GM21515 (cell line): ENCODE results near the gene UGT1A8.
"Not testable (repeated sequence)": the region's sequence is repeated elsewhere in the genome, so short reads cannot be mapped to it uniquely, and the experiment has no call there.

Experiments
- ATAC-seq: cut with Tn5 transposase; IDR thresholded peaks from one replicate; pipeline ENCODE4 v1.9.1; 2021; ENCODE audit not compliant: unreplicated experiment

The UGT1A8 gene

DNA sequence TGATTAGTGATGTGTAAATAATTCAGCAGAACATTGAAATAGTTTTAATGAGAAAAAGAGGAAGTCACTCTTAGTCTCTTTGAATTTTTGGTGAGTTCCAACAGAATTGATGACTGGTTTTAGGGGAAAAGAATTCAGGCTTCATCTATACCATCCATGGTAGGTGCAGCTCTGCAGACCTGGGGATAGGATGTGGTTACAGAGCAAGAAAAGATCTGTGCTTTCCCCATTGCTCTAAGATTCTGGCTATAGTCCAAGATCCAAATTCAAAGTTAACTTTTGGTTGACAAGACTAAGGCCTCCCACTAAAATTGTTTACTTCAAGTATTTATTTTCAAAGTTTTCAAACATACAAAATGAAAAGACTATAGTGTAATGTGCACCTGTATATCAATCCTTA is 22.4 kb downstream of the UGT1A8 start:
- no peak for ATAC-seq

DNA sequence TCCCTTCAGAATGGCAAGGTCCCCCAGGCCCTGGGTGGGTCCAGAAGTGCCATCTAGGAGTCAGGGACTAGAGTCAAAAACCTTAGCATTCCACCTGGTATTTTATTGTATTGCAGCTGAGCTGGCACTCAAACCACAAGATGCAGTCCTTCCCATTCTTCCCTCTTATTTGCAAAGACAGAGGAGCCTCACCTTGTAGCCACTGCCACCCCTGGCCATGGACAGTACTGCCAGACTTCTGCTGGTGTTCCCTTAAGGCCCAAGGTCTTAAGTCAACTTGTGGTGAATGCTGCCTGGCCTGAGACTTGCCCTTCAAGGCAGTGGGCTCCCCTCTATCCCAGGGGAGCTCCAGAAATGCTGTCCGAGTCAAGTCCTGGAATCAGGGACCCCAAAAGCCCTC is 25.7 kb downstream of the UGT1A8 start:
- ATAC-seq = no peak

DNA sequence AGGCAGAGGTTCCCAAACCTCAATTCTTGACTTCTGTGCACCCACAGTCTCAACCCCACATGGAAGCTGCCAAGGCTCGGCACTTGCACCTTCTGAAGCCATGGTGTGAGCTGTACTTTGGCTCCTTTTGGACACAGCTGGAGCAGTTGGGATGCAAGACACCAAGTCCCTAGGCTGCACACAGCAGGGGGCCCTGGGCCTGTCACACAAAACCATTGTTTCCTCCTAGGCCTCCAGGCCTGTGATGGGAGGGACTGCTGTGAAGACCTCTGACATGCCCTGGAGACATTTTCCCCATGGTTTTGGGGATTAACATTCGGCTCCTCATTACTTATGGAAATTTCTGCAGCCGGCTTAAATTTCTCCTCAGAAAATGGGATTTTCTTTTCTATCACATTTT is 28.6 kb downstream of the UGT1A8 start:
- ATAC-seq = not testable (repeated sequence)

DNA sequence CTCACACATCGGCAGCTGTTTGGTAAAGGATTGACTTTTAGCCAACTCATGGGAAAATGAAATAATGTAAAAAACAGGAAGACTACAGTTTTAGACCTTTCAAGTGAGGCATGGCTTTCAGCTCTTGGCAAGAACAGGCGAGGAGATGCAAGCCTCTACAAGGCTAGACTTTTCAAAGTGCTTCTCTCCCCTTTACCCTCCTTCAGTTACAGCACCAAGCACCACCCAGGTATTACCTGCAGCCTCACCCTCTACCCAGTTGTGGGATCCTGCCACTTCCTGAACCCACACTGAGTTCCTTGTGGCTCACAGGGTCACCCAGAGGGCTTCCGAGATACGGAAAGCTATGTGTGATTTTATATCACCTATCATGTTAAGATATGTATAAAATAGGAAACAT is 33.5 kb downstream of the UGT1A8 start:
- no peak for ATAC-seq

DNA sequence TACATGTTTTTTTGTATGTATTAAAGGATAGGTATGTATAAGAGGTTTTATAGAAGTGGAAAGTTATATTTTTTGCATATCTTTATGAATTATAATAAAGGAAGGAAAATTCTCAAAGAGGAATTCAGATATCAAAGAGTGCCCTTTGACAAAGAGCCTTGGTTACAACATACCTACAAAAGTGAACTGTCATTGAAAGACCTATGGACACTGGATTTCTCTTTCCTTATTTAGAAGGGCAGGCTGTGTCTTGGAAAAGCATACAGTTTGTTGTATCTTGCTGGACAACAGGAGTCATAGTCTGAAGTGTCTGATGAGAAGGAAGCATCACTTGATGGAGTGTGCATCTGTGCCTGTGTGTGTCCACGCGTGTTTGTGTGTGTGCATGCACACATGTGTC is 34.0 kb downstream of the UGT1A8 start:
- ATAC-seq = no peak

DNA sequence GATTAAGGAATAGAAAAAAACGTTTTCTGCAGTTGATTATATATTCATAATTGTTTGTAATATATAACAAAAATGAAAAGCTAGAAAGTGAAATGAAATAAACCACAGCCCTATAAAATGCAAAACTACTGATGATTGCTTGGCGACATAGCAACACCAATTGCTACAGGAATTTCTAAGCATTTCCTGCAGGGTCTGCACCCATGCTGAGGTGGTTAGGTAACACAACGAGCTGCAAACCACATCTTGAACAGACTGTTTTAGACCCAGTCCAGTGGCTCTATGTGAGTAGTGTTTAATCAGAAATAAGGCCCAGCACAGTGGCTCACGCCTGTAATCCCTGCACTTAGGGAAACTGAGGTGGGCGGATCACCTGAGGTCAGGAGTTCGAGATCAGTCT is 37.1 kb downstream of the UGT1A8 start:
- ATAC-seq = no peak

DNA sequence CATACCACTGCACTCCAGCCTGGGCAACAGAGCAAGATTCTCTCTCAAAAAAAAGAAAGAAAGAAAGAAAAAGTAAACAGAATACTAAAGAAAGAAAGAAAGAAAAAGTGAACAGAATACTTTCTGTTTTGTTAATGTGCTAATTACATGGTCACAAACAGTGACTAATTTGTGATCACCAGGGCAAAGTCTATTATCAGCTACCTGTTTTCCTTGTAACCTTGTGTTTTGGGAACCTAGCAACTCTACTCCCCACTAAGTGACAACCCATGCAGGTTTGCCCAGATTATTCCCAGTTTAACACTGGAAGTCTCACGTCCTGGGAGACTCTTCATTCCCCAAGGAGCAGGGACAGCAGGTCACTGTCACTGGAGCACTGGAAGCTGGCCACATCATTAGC is 37.6 kb downstream of the UGT1A8 start:
- ATAC-seq = no peak

DNA sequence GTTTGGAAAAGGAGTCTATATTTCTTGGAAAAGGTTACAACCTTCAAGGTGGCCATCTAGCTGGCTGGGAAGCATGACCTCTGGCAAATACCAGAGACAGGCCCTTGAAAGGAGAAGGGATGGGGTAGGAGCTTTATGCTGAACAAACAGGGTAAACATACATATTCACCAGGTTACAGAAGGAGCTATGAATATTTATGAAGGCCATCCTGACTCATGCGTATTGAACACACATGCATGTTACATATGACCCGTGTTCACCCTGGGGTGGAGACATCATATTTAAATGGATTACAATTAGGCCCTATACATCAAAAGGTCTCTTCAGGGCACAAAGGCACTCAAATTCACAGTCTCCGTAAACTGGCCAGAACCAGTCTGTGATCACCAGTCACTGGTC is 38.5 kb downstream of the UGT1A8 start:
- ATAC-seq = not testable (repeated sequence)

DNA sequence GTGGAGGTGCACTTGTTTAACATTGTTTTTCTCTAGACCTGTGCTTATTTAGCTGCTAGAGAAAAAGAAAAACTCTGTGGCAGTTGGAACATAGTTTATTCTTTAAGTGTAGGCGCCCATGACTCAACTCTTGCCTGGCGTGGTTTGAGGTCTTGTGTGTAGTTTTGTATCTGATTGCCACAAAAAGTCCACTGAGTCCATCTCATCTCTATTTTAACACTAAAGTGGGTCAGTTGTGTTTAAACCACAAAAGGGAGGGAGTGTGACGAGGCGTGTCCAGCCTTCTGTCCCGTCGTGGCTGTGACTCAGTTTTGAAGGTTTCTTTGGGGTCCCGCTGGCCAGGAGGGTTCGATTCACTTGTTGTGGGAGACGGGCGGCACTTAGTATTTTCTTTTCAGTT is 39.0 kb downstream of the UGT1A8 start:
- no peak for ATAC-seq

DNA sequence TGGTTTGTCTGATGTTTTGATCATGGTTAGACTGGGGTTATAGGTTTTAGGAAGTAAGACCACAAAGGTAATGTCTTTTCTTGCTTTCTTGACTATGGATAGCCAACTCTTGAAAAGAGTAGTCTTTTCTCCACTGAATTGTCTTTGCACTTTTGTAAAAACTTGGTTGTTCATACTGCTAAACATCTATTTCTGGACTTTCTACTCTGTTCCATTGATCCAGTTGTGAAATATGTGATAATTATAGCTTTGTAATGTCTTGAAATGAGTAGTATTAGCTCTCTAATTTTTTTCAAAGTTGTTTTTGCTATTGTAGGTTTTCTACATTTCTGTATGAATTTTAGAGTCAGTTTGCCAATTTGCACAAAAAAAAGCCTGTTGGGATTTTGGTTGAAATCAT is 41.2 kb downstream of the UGT1A8 start:
- ATAC-seq = no peak

DNA sequence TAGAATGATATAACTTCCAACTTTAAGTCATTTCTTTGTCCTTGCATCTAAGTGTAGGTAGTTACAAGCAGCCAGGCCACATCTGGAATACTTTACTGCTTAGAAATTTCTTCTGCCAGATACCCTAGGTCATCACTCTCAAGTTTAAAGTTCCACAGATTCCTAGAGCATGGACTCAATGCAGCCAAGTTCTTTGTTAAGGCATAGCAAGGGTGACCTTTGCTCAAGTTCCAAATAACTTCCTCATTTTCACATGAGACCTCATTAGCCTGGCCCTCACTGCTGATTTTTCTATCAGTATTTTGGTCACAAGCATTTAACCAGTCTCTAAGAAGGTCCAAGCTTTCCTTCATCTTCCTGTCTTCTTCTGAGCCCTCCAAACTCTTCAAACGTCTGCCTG is 46.5 kb downstream of the UGT1A8 start:
- ATAC-seq = no peak

DNA sequence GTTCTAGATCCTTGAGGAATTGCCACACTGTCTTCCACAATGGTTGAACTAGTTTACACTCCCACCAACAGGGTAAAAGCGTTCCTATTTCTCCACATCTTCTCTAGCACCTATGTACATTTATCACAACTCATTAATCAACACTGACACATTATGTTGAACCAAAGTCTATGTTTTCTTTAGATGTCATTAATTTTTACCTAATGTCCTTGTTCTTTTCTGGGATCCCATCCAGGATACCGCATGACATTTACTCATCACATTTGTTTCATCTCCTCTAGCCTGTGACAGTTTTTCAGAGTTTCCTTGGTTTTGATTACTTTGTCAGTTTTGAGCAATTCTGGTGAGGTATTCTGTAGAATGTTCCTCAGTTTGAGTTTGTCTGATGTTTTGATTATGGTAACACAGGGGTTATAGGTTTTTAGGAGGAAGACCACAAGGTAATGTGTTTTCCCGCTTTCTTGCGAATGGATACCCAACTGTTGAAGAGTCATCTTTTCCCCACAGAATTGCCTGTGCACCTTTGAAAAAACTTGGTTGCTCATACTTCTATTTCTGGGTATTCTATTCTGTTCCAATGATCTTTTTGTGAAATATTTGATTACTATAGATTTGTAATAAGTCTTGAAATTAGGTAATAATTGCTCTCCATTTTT is 51.3 kb downstream of the UGT1A8 start:
- ATAC-seq = no peak

DNA sequence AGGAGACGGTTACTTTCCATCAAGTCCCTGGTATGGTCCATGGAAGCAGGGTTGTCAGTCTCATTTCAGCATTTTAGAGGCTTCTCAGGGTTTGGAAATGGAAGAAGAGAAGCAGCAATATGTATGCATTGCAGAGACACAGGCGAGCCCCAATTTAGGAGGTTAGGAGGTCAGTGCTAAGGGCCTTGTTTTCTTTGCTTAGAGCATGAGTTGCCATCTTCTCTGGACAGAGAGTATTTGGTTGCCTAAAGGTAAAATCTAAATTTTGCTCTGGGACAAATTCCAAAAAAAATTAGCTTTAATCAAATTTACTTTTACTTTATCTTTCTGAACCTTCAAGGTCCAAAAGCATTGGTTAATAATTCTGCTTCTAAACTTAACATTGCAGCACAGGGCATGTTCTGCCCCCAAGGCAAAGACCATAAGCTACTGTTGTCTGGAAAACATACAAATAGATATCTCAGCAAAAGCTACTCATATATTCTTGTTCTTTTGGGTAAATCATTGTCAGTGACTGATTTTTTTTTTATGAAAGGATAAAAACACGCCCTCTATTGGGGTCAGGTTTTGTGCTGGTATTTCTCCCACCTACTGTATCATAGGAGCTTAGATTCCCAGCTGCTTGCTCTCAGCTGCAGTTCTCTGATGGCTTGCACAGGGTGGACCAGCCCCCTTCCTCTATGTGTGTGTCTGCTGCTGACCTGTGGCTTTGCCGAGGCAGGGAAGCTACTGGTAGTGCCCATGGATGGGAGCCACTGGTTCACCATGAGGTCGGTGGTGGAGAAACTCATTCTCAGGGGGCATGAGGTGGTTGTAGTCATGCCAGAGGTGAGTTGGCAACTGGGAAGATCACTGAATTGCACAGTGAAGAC is 54.1 kb downstream of the UGT1A8 start, which contains the start of gene UGT1A9:
TSS of gene UGT1A9 (plus strand) at position 609 of the 872 bp plus-strand sequence. CDS start at position 646, 37 bp downstream.
- ATAC-seq = no peak

DNA sequence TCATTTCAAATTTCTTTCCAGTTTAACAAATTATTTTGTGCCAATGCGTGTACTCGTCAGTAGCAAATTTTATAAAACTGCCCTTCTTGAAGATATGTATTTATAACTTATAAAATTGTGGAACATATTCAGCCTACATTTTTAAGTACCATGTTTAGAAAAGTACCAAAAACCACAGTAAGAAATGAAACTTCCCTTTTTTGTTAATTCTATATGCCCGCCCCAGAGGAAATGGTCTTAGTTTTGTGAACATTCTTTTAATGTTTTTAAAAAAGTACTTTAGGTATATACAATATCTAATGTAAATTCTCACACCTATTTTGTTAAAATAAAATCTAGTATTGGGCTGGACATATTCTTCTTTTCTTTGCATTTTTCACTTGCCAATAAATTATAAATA is 55.5 kb downstream of the UGT1A8 start:
- no peak for ATAC-seq

DNA sequence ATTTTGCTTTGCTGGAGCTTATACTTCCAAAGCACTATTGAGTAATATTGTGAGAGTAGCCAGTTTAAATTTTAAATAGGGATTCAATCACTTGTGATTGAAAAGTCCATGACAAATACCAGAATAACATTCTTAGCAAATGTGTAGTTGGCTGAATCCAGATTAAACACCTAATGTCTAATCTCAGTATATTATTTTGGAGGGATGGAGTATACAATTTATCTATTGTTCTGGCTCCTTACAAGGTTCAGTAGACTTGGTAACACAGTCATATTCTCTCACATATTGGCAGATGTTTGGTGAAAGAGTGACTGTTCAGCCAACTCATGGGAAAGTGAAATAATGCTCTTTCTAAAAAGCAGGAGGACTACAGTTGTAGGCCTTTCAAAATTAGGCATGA is 56.5 kb downstream of the UGT1A8 start:
- no peak for ATAC-seq

DNA sequence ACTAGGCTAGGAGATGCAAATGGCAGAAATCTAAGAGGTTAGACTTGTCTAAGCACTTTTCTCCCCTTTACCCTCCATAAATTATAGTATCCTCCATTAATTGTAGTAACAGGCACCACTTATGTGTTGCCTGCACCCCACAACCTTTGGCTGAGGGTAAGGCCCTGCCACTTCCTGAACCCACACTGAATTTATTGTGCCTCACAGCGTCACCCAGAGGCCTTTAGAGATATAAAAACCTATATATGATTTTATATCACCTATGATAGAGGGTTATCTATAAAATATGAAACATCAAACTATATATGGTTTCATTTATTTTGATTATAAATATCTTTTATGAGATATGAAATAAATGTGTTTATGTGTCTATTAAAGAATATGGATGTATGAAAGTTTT is 56.9 kb downstream of the UGT1A8 start:
- ATAC-seq = no peak

DNA sequence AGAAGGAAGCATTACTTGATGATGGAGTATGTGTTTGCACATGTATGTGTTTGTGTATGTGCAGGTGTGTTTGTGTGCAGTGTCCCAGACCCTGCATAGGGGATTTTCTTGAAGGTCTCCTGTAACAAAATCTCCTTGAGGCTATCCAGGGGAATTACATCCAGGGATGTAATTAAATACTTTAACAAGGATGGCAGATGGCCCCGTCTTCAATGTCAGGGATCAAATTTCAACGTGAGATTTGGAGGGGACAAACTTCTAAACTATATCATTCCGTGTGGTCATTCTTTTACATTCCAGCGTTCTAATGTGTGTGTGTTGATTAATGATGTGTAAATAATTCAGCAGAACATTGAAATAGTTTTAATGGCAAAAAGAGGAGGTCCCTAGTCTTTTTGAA is 57.6 kb downstream of the UGT1A8 start:
- ATAC-seq = no peak

DNA sequence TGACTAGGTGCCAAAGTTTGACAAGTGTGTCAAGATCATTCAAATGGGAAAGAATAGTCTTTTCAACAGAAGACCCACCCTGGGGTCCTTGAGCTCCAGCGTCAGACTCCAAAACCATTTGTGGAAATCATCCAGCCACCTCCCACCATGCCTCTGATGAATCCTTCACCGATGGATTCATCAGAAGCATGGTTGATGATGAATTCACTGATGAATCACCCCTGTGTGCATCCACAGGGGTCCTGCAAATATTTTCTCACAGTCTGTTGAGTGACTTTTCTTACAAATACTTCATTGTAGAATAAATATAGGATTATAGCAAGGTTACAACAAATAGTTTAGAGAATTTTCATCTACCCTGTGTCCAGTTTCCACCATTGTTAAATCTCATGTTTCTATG is 58.6 kb downstream of the UGT1A8 start:
- ATAC-seq = no peak

DNA sequence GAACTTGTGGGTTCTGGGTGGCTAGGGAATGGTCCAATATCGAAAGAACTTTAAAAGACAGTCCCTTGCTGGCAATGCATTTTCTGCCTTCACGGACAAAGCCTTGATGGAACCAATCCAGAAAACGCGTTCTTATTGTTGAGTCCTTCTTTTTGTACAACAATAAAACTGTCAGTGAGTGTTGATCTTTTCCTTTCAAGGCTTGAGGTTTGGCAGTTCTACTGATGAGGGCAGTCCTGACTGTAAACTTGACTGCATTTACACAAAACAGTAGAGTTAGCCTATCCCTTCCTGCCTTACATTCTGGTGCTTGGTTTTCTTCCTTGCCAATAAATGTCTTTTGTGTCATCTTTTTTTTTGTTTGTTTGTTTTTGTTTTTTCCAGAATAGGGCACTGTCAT is 61.8 kb downstream of the UGT1A8 start:
- ATAC-seq = no peak

DNA sequence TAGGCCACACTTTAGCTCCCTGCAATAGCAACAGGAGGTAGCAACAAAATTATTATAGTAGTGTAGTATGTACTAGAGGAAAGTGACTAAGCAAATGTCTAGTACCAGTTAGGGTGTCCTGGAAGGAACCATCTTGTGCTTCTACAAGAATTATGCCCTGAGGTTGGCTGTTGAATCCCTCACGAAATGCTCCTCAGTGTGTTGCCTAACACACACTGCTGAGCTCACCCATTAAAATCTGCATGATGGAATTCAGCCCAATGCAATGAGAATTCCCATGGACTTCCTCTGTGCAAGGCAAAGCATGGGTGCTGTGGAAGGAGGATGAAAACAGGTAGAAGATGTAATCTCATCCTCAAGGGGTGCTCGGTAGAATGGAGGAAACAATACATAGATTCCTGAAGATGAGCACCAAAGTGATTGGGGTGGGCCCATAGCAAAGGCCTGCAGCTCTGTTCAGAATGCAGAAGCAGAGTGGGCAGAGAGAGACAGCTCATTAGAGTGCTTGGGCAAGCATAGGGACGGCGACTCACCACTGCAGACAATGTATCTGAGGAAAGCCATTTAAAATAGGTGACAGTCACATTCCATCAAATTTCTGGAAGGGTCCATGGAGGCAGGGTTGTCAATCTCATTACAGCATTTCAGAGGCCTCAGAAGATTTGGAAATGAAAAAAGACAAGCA is 63.1 kb downstream of the UGT1A8 start:
- no peak for ATAC-seq

DNA sequence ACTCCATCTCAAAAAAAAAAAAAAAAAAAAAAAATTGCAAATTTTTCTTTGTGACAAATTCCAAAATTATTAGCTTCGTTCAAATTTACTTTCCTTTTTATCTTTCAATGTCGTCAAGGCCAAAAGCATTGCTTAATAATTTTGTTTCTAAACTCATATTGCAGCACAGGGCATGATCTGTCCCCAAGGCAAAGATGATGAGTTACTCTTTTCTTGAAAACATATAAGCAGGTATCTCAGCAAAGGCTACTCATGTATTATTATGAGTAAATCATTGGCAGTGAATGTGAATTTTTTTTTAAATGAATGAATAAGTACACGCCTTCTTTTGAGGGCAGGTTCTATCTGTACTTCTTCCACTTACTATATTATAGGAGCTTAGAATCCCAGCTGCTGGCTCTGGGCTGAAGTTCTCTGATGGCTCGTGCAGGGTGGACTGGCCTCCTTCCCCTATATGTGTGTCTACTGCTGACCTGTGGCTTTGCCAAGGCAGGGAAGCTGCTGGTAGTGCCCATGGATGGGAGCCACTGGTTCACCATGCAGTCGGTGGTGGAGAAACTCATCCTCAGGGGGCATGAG is 64.2 kb downstream of the UGT1A8 start, which contains the start of gene UGT1A7:
TSS of gene UGT1A7 (plus strand) at position 381 of the 579 bp plus-strand sequence. CDS start at position 418, 37 bp downstream.
- no peak for ATAC-seq
